Measurements from ENCODE around the gene BPIFB3.

The BPIFB3 gene, protein sequence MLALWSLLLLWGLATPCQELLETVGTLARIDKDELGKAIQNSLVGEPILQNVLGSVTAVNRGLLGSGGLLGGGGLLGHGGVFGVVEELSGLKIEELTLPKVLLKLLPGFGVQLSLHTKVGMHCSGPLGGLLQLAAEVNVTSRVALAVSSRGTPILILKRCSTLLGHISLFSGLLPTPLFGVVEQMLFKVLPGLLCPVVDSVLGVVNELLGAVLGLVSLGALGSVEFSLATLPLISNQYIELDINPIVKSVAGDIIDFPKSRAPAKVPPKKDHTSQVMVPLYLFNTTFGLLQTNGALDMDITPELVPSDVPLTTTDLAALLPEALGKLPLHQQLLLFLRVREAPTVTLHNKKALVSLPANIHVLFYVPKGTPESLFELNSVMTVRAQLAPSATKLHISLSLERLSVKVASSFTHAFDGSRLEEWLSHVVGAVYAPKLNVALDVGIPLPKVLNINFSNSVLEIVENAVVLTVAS

GRCh38 chr20:33053291-33054106 is at the start of gene BPIFB3:
TSS of gene BPIFB3 (plus strand) at chr20:33053903. CDS start at chr20:33055436, 1,533 bp downstream.
- no peak for DNase-seq

DNA sequence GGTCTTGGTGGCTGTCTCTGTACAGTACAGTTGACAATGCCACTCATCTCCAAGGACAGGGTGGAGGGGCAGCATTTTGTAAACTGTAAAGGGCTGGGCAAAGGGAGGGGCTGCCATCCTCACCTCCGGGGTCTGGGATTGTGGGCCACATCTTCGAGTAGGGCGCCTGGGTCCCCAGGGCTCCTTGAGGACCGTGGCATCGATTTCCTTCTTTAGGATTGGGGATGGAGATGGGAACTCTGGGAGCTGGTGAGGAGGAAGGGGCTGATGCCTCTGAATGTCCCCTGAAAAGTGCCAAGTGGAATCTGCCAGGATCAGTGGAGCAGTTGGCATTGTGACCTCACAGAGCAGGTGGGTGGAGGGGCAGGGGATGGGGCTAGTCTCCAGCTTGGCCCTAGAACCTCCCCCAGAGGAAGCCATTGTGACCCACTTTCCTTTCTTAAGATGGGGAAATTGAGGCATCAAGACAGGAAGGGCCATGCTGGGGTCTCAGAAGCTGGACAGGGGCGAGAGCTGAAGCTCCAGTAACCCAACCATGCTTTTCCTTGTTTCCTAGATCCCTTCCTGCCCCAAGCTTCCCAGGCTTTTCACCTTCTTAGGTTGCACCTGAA is 49.5 kb upstream of the BPIFB3 start, which contains the start of gene SUN5:
Gene SUN5, minus strand, starts transcription at position 293 of the 611 bp plus-strand sequence. Its CDS starts 93 bp downstream, at position 200.
- no peak for DNase-seq

DNA sequence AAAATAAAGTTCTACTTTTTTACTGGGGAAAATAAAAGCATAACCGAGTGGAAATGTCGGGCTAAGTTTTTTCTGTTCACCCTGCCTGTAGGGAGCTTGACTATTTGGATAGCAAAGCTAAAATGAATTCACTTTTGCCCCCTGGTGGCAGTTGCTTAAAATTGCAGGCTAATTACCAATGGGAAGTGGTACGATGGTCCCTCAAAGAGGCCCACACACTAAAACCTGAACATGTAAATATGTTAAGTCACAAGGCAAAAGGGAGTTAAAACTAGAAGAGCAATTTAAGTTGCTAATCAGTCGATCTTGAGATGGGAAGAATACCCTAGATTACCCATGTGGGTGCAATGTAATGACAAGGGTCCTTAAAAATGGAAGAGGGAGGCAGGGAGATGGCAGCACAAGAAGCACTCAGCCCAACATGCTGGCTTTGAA is 48.6 kb upstream of the BPIFB3 start:
- DNase-seq, result no peak

GRCh38 chr20:33005908-33006775 is 47.6 kb upstream of the BPIFB3 start:
- DNase-seq, result no peak

DNA sequence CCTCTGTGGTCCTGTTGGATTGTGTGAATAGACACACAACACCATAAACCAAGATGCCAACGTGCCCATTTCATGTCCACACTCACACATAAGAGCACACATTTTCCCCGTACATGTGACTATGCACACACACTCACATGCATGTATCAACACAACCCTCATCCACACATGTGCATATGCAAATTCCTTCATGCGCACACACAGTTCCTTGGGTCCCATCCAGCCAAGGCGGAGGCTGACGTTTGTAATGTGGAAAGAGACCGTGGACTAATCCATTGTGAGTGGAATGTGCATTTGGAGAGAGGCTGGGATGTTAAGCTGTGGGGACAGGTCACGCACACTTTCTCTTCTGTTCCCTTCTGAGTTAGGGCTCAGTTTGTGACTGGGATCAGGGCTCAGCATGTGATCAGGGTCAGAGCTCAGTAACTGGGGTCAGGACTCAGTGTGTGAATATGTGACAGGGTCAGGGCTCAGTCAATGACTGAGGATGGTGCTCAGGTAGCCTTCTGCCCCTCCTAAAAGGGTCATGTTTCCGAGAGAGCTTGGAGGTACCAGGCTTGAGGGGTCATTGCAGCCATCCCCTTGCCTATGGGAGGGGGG is 46.8 kb upstream of the BPIFB3 start:
- DNase-seq, result no peak

- no peak for DNase-seq
Measured at GRCh38 chr20:33007376-33008335, 46.0 kb upstream of the BPIFB3 start, which contains the start of gene BPIFB2. TSS of gene BPIFB2 (plus strand) at chr20:33007704. CDS start at chr20:33008575, 871 bp downstream.

GRCh38 chr20:33008336-33009213 is 45.1 kb upstream of the BPIFB3 start:
- DNase-seq, result no peak

DNA sequence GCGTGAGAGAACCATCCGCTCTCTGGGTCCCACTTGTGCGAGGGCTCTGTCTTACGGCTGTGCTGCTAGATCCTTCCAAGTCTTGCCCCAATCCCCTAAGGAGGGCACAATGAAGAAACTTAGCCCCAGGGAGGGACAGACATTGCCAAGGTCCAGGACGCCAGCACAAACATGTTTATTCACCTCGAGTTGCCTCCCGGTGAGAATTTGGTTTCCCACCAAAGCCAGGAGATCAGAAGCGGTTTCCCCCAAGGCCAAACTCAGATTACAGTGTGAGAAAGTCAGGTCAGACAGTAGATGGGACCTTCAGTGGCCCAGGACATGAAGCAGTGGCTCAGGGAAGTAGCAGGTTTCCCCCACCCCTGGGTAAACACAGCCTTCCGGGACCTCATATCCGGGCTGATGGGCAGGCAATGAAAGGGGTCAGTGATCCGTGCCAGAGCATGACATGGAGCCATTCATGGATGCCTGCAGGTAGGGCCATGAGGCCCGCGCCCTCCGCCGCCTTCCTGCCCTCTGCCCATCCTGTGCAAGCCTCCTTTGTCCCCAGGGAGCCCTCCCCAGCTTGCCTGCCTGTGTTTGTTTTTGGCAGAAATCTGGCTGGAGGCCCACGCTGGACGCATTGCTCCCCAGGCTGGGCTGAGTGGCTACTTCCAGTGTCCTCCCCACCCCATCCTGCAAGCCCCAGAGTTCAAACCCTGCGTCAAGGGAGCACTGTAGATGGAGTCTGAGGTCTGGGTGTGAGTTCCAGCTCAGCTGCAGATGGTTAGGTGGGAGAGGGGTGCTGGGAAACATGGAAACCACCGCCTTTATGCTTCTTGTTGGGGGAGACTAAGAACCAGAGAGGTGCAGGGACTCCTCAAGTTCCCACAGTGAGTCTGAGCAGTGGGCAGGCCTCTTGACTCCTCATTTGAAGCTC is 44.2 kb upstream of the BPIFB3 start:
- DNase-seq, result no peak

DNA sequence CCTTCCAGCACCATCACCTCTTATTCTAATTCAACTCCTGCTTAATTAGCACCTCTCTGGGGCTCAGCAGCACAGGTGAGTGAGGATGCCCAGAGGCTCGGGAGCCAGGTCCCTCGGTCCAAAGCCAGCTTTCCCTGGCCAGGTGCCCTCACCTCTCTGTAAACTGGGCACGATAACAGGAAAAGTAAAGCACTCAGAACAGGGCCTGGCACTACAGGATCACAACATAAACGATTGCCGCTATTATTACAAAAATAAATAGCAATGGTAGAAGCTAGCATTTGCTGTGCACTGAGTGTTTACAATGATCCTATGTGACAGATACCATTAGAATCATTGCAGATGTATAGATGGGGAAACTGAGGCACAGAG is 43.6 kb upstream of the BPIFB3 start:
- no peak for DNase-seq

DNA sequence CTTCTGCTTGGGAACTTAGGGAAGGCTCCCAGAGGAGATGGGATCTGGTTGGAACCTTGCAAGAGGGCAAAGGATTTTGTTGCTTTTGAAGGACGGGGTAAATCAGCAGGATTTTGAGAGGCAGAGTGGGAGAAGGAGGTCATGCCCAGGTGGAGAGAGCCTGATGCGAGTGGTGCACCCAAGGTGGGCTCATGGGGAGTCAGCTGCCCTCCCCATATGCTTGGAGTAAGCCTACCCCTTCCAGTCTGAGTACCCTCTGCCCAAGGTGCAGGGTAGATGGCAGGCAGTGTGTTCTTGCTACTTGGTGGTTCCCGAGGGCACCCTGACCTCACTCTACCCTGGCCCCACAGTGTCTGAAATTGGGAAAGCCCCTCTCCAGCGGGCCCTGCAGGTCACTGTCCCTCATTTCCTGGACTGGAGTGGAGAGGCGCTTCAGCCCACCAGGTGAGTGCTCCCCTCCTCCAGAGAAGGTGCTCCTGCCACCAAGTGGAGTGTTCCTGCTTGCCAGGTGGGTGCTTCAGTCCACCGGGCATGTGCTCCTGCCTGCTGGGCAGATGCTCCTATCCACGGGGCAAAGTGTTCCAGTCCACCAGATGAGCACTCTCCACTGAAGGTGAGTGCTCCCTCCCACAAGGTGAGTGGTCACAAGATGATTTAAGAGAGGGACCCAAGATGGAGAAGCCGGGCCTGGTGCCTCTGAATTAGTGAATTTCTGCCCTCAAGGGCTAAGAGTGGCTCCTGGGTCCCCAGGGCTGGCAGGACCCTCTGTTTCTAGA is 42.8 kb upstream of the BPIFB3 start:
- DNase-seq, result no peak

- DNase-seq, result no peak
Measured at GRCh38 chr20:33012327-33013189, 41.1 kb upstream of the BPIFB3 start.

GRCh38 chr20:33013701-33014326 is 39.9 kb upstream of the BPIFB3 start:
- DNase-seq, result no peak

- DNase-seq, result no peak
Measured at GRCh38 chr20:33014336-33015113, 39.2 kb upstream of the BPIFB3 start.

- DNase-seq, result no peak
Measured at GRCh38 chr20:33015114-33015484, 38.6 kb upstream of the BPIFB3 start.
